ENCODE measurements around the gene PDZRN3. TPM values are rescaled to one million over a fixed set of nuclear protein-coding genes. Genes with fewer than 3 reads are reported as not detected.

PDZRN3 gene
- total RNA-seq, 4 donors from 2014 or later: 13.3 to 81.7 (median 19.7) TPM

GRCh38 chr3:73665286-73665685 lies 40.5 kb upstream of the PDZRN3 start:
- Histone ChIP-seq H3K27ac (no peak overlapping the region), H3K4me1 (no peaks in the 10 kb centered on the region), H3K27me3 (no peaks in the 10 kb centered on the region), H3K9me3 (no peaks in the 10 kb centered on the region), H3K4me3 (no peak overlapping the region), H3K36me3 (no peaks in the 10 kb centered on the region)
- no peak for DNase-seq
- TF ChIP-seq POLR2A (IDR thresholded peaks at IDR 0.05) (no peak), CTCF (IDR thresholded peaks at IDR 0.05) (no peak)

- no peak for TF ChIP-seq POLR2A (IDR thresholded peaks at IDR 0.05)
- no peak for TF ChIP-seq CTCF (IDR thresholded peaks at IDR 0.05)
- Histone ChIP-seq H3K9me3 (no peaks in the 10 kb centered on the region), H3K4me1 (no peaks in the 10 kb centered on the region), H3K36me3 (no peaks in the 10 kb centered on the region), H3K27me3 (no peaks in the 10 kb centered on the region), H3K27ac (no peak overlapping the region), H3K4me3 (no peak overlapping the region)
- DNase-seq: no peak
These were observed 39.6 kb upstream of the PDZRN3 start for GRCh38 chr3:73664389-73664788.

- no peak for DNase-seq
- Histone ChIP-seq H3K36me3 (no peaks in the 10 kb centered on the region), H3K4me1 (no peaks in the 10 kb centered on the region), H3K27me3 (no peaks in the 10 kb centered on the region), H3K4me3 (no peak overlapping the region), H3K9me3 (no peaks in the 10 kb centered on the region), H3K27ac (no peak overlapping the region)
- TF ChIP-seq CTCF (IDR thresholded peaks at IDR 0.05): no peak
- TF ChIP-seq POLR2A (IDR thresholded peaks at IDR 0.05): no peak
These were observed 38.8 kb upstream of the PDZRN3 start for GRCh38 chr3:73663495-73663894.

GRCh38 chr3:73661265-73661664 lies 36.5 kb upstream of the PDZRN3 start:
- H3K27me3 ChIP-seq: no peaks in the 10 kb centered on the region
- no peak overlapping the region for H3K27ac ChIP-seq
- H3K36me3 ChIP-seq: no peaks in the 10 kb centered on the region
- no peak for DNase-seq
- no peak overlapping the region for H3K4me3 ChIP-seq
- H3K9me3 ChIP-seq: no peaks in the 10 kb centered on the region
- no peak for TF ChIP-seq CTCF (IDR thresholded peaks at IDR 0.05)
- no peak for TF ChIP-seq POLR2A (IDR thresholded peaks at IDR 0.05)
- H3K4me1 ChIP-seq: no peaks in the 10 kb centered on the region

GRCh38 chr3:73658227-73658626 lies 33.5 kb upstream of the PDZRN3 start:
- Histone ChIP-seq H3K4me3 (no peak overlapping the region), H3K27me3 (no peaks in the 10 kb centered on the region), H3K27ac (no peak overlapping the region), H3K9me3 (no peaks in the 10 kb centered on the region), H3K36me3 (no peaks in the 10 kb centered on the region), H3K4me1 (no peaks in the 10 kb centered on the region)
- no peak for DNase-seq
- no peak for TF ChIP-seq POLR2A (IDR thresholded peaks at IDR 0.05)
- TF ChIP-seq CTCF (IDR thresholded peaks at IDR 0.05): no peak

- no peaks in the 10 kb centered on the region for H3K4me1 ChIP-seq
- H3K9me3 ChIP-seq: no peaks in the 10 kb centered on the region
- no peak overlapping the region for H3K27ac ChIP-seq
- no peaks in the 10 kb centered on the region for H3K36me3 ChIP-seq
- TF ChIP-seq POLR2A (IDR thresholded peaks at IDR 0.05) (no peak), CTCF (IDR thresholded peaks at IDR 0.05) (no peak)
- no peak for DNase-seq
- H3K27me3 ChIP-seq: no peaks in the 10 kb centered on the region
- H3K4me3 ChIP-seq: no peak overlapping the region
These were observed 32.4 kb upstream of the PDZRN3 start for GRCh38 chr3:73657186-73657585.

All from Peyer's patch (tissue), 4 donors.